CD4-positive, alpha-beta T cell treated with Interleukin-15 for 4 hours (primary cell): ENCODE results near the gene OASL.

Source experiments
- DNase-seq: peaks from one replicate; pipeline ENCODE4 v3.0.0-alpha.2; 2020; ENCODE audit warnings: low spot score

Gene OASL

DNA sequence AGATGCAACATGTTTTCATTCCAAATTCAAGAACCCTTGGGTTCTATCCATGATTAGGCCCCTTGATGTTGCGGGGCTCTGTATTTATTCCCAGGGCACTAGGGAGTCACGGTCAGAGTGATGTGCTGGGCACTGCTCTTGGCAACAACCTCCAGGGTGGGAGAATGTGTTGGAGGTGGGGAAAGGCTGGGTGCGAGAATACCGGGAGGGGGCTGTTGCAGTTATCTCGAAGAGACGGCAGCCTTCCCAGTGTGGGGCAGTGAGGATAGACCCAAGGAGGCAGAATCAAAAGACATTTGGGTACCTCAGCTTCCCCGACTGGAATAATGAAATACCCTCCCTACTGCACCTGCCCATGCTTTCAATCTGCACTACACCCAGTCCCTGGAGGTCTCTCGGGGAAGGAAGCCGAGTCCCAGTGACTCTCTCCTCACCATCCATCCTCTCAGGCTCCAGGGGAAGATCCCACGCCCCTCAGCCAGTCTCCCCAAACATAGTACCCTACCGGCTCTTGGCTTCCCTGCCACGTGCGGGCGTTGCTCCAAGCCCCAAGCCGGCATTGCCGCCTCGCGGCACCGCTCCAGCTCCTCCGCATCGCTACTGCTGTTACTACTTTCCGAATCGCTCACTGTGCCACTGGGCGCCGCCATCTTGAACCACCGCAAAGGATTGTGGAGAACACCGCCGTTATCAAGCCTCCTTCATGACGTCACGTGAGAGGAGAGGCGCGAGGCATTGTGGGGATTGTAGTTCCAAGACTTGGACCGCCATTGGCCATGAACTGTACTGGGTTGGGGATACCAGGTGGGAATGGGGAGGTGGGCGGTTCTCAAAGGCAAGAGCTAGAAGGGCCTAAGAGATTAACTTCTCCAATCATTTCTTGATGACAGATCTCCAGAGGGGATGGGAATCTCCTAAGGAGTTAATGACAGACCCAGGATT is 22.9 kb downstream of the OASL start, which contains the start of gene C12orf43:
C12orf43 (minus strand) TSS at position 663 of the 942 bp plus-strand sequence; CDS start at position 650, 13 bp downstream.
- DNase-seq: peak; percentile 92

- no peak for DNase-seq
Measured at GRCh38 chr12:121013715-121014114, 25.3 kb downstream of the OASL start.

- no peak for DNase-seq
Measured at GRCh38 chr12:121011820-121012219, 27.2 kb downstream of the OASL start.

DNA sequence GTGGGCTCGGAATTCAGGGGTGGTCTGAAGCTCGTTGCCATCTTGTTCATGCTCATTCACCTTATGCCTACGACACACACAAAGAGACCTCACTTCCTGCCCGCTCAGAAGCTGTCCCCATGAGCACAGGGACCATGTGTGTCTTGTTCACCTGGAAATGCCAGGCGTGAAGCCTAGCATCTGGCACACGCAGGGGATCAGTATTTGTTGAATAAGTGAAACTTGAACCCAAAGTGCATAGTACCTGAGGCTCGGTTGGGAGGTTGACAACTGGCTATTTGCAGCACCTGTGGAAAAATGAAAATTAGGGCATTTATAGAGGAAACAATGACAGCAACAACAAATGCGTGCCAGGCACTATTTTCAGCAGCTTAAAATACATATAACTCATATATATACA is 28.2 kb downstream of the OASL start:
- DNase-seq: no peak

DNA sequence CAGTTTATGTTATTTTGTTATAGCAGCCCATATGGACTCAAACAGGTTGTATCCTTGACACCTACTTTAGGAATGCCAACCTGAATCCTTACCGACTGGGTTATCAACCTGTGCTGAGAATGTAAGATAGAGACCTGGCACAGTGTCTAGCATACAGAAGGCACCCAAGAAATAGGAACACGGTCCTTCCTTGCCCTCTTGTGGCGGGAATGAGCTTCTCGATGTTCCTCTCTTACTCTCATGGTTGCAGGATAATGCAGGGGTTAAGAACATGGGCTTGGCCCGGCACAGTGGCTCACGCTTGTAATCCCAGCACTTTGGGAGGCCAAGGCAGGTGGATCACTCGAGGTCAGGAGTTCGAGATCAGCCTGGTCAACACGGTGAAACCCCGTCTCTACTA is 29.3 kb downstream of the OASL start:
- no peak for DNase-seq

DNA sequence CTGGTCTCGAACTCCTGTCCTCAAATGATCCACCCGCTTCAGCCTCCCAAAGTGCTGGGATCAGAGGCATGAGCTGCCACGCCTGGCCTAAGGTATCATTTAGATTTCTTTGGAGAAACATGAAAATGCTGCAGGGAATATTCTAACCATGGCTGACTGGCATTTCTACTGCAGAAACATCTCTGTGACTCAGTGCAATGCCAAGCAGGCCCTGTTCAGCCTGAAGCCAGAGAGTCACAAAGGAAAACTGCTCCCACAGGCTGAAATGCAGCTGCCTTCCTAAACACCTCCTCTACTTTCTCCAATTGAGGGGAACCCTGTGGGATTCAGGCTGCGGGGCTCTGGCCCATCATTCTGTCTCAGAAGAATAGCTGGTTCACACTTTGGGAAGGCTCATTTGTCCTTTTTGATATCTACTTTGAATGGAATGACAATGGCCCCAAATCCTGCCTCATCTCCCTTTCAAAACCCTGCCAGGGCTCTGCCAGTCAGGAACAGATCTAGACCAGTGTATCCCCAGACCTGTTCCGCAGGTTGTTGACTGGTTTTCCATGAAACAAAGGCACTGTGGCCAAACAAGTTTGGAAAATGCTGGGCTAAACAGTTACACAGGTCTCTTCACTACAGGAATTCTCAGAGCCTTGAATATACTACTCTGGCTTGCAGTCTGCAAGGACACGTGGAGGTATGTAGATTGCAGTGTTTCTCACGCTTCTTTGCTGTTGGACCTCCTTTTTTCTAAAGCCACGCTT is 30.5 kb downstream of the OASL start:
- no peak for DNase-seq

DNA sequence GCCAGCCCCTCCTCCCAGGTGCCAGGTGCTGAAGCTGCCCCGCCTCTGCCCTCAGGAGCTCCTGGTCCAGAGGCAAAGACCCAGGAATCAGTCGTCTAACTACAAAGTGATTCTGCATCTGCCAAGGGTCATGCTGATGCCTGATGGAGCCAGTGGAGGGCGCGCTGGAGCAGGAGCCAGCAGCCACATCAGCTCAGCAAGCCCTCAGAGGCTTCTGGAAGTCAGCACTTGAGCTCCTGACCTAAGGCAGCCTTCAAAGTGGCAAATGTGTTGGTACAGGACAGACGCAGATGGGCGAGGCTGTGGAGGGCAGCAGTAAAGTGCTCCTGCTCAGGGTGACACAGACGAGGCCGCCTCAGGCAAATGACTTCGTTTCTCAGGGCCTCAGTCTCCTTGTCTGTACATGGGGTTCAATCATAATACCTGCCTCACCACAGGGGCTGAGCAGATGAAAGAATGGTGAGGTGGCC is 33.7 kb downstream of the OASL start:
- DNase-seq: peak; percentile 50

DNA sequence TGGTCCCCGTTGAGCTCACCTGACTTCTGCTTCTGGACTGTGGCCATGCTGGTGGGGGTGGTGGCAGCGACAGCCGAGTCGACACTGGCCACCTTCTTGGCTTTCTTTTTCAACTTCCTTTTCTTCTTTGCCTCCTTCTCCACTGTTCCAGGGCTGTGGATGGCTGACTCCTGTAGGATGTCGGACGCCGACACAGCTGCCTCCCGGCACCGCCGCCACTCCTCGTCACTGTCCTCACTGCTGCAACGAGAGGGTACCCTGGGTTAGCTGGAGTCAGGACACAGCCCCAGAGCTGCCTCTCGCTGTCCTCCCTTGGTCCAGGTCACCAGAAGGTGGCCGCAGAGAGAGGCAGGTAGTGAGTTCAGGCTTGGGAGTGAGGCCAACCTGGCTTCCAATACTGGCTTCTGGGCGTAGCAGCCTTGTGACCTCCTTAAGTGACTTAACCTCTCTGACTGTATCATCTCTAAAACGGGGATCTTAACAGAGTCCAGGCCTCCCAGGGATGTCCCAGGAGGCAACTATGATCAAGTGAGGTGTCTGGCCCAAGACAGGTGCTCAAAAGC is 34.7 kb downstream of the OASL start:
- DNase-seq: no peak

GRCh38 chr12:121003650-121004049 is 35.4 kb downstream of the OASL start:
- DNase-seq: no peak

DNA sequence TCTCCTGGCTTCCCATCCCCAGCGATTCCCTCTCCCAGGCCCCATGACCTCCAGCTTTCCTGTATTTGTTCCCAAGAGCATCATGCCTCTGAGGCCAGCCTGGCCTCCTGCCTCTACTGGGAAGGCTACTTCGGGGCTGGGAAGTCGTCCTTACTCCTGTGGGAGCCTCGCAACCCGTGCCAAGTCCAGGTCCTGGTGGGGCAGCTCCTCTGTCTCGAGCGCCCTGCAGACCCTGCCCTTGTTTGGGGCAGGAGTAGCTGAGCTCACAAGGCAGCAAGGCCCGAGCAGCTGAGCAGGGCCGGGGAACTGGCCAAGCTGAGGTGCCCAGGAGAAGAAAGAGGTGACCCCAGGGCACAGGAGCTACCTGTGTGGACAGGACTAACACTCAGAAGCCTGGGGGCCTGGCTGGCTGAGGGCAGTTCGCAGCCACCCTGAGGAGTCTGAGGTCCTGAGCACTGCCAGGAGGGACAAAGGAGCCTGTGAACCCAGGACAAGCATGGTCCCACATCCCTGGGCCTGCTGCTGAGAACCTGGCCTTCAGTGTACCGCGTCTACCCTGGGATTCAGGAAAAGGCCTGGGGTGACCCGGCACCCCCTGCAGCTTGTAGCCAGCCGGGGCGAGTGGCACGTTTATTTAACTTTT is 37.1 kb downstream of the OASL start:
- DNase-seq: no peak

- no peak for DNase-seq
Measured at GRCh38 chr12:121001060-121001459, 38.0 kb downstream of the OASL start.

- DNase-seq: no peak
Measured at GRCh38 chr12:121000530-121000929, 38.5 kb downstream of the OASL start.

GRCh38 chr12:120999191-121000120 is 39.6 kb downstream of the OASL start:
- no peak for DNase-seq

- no peak for DNase-seq
Measured at GRCh38 chr12:120998435-120998834, 40.6 kb downstream of the OASL start.

GRCh38 chr12:120997448-120997847 is 41.6 kb downstream of the OASL start:
- no peak for DNase-seq

- no peak for DNase-seq
Measured at GRCh38 chr12:120996133-120996746, 42.8 kb downstream of the OASL start.

- no peak for DNase-seq
Measured at GRCh38 chr12:120994589-120995337, 44.3 kb downstream of the OASL start.

GRCh38 chr12:120994059-120994458 is 45.0 kb downstream of the OASL start:
- DNase-seq: no peak

GRCh38 chr12:120993496-120993895 is 45.5 kb downstream of the OASL start:
- no peak for DNase-seq

DNA sequence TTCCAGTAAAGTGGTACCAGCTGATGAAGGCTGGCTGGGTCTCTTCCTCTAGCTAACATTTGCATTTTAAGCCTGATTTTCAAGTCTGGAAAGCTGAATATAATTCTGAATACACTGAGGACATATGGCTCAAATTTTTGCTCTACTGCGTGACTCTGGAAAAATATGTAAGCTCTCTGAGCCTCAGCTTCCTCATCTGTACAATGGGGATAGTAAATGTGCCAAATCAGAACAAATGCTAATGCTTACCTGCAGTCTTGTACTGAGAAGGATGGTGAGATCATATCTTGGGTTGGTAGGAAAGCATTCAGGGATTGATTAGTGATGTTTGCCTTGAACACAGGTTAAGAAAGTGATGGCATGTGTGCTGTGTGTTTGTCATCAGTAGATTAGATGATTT is 46.1 kb downstream of the OASL start:
- no peak for DNase-seq
